IPS-18a (cell line): Measurements from ENCODE around the gene RAPGEF5.
A peak's percentile ranks its signal among the peaks of the same experiment; 100 is the strongest.

Experiments
- H3K27ac ChIP-seq: one replicate; pipeline ENCODE4 v1.5.1; 2013; ENCODE audit warnings: low read length
- H3K27me3 ChIP-seq: one replicate; pipeline ENCODE4 v1.6.1; 2013; ENCODE audit warnings: mild to moderate bottlenecking, low read length; ENCODE audit not compliant: control insufficient read depth, insufficient read depth
- H3K36me3 ChIP-seq: one replicate; pipeline ENCODE4 v1.6.1; 2013; ENCODE audit warnings: low read depth, low read length; ENCODE audit not compliant: control insufficient read depth
- H3K4me1 ChIP-seq: one replicate; pipeline ENCODE4 v1.6.1; 2013; ENCODE audit warnings: low read depth, low read length; ENCODE audit not compliant: control insufficient read depth
- H3K4me3 ChIP-seq: one replicate; pipeline ENCODE4 v1.5.1; 2013; ENCODE audit warnings: low read length
- H3K9ac ChIP-seq: one replicate; pipeline ENCODE4 v1.6.1; 2013; ENCODE audit warnings: mild to moderate bottlenecking, low read length, moderate library complexity
- H3K9me3 ChIP-seq: one replicate; pipeline ENCODE4 v1.6.1; 2013; ENCODE audit warnings: low read depth, low read length; ENCODE audit not compliant: control insufficient read depth

RAPGEF5 gene

GRCh38 chr7:22343612-22344011 lies 13.3 kb downstream of the RAPGEF5 start:
- Histone ChIP-seq H3K9me3 (no peaks in the 10 kb centered on the region), H3K27me3 (no peaks in the 10 kb centered on the region), H3K4me3 (no peak overlapping the region), H3K36me3 (no peaks in the 10 kb centered on the region), H3K4me1 (peaks cover 15% of the 10 kb centered on the region), H3K9ac (no peak overlapping the region), H3K27ac (no peak overlapping the region)

GRCh38 chr7:22343071-22343470 lies 13.9 kb downstream of the RAPGEF5 start:
- Histone ChIP-seq H3K4me1 (peaks cover 18% of the 10 kb centered on the region), H3K9me3 (no peaks in the 10 kb centered on the region), H3K9ac (no peak overlapping the region), H3K27ac (no peak overlapping the region), H3K27me3 (no peaks in the 10 kb centered on the region), H3K36me3 (no peaks in the 10 kb centered on the region), H3K4me3 (no peak overlapping the region)

GRCh38 chr7:22339725-22340390 lies 17.1 kb downstream of the RAPGEF5 start:
- H3K9me3 ChIP-seq, result no peaks in the 10 kb centered on the region
- H3K4me3 ChIP-seq, result no peak overlapping the region
- no peak overlapping the region for H3K27ac ChIP-seq
- H3K27me3 ChIP-seq, result no peaks in the 10 kb centered on the region
- no peaks in the 10 kb centered on the region for H3K36me3 ChIP-seq
- peaks cover 18% of the 10 kb centered on the region for H3K4me1 ChIP-seq
- no peak overlapping the region for H3K9ac ChIP-seq

GRCh38 chr7:22338877-22339276 lies 18.1 kb downstream of the RAPGEF5 start:
- H3K27ac ChIP-seq, result no peak overlapping the region
- H3K9ac ChIP-seq, result no peak overlapping the region
- no peak overlapping the region for H3K4me3 ChIP-seq
- H3K36me3 ChIP-seq, result no peaks in the 10 kb centered on the region
- H3K4me1 ChIP-seq, result peaks cover 23% of the 10 kb centered on the region
- no peaks in the 10 kb centered on the region for H3K27me3 ChIP-seq
- H3K9me3 ChIP-seq, result no peaks in the 10 kb centered on the region

- Histone ChIP-seq H3K9me3 (no peaks in the 10 kb centered on the region), H3K27ac (no peak overlapping the region), H3K27me3 (no peaks in the 10 kb centered on the region), H3K4me3 (no peak overlapping the region), H3K36me3 (no peaks in the 10 kb centered on the region), H3K4me1 (peaks cover 27% of the 10 kb centered on the region), H3K9ac (no peak overlapping the region)
These were observed 18.5 kb downstream of the RAPGEF5 start for GRCh38 chr7:22338411-22338810.

- Histone ChIP-seq H3K36me3 (no peaks in the 10 kb centered on the region), H3K27ac (no peak overlapping the region), H3K4me3 (no peak overlapping the region), H3K27me3 (no peaks in the 10 kb centered on the region), H3K9me3 (no peaks in the 10 kb centered on the region), H3K9ac (no peak overlapping the region), H3K4me1 (peaks cover 48% of the 10 kb centered on the region)
These were observed 23.2 kb downstream of the RAPGEF5 start for GRCh38 chr7:22333680-22334141.

- peaks cover 47% of the 10 kb centered on the region for H3K4me1 ChIP-seq
- no peak overlapping the region for H3K9ac ChIP-seq
- no peak overlapping the region for H3K4me3 ChIP-seq
- no peaks in the 10 kb centered on the region for H3K27me3 ChIP-seq
- peak overlapping the region; percentile 12 for H3K27ac ChIP-seq
- H3K36me3 ChIP-seq, result no peaks in the 10 kb centered on the region
- H3K9me3 ChIP-seq, result no peaks in the 10 kb centered on the region
These were observed 24.5 kb downstream of the RAPGEF5 start for GRCh38 chr7:22332461-22332870.

GRCh38 chr7:22331704-22332103 lies 25.2 kb downstream of the RAPGEF5 start:
- peak overlapping the region; percentile 13 for H3K4me3 ChIP-seq
- no peaks in the 10 kb centered on the region for H3K27me3 ChIP-seq
- H3K27ac ChIP-seq, result no peak overlapping the region
- no peaks in the 10 kb centered on the region for H3K9me3 ChIP-seq
- H3K4me1 ChIP-seq, result peaks cover 47% of the 10 kb centered on the region
- H3K36me3 ChIP-seq, result no peaks in the 10 kb centered on the region
- H3K9ac ChIP-seq, result no peak overlapping the region

GRCh38 chr7:22330903-22331302 lies 26.1 kb downstream of the RAPGEF5 start:
- Histone ChIP-seq H3K9me3 (no peaks in the 10 kb centered on the region), H3K27ac (no peak overlapping the region), H3K4me3 (no peak overlapping the region), H3K36me3 (no peaks in the 10 kb centered on the region), H3K27me3 (no peaks in the 10 kb centered on the region), H3K9ac (no peak overlapping the region), H3K4me1 (peaks cover 47% of the 10 kb centered on the region)

- Histone ChIP-seq H3K9me3 (no peaks in the 10 kb centered on the region), H3K4me3 (no peak overlapping the region), H3K36me3 (no peaks in the 10 kb centered on the region), H3K4me1 (peaks cover 47% of the 10 kb centered on the region), H3K9ac (no peak overlapping the region), H3K27me3 (no peaks in the 10 kb centered on the region), H3K27ac (no peak overlapping the region)
These were observed 27.0 kb downstream of the RAPGEF5 start for GRCh38 chr7:22329816-22330524.

GRCh38 chr7:22326181-22326580 lies 30.8 kb downstream of the RAPGEF5 start:
- no peak overlapping the region for H3K27ac ChIP-seq
- H3K4me1 ChIP-seq, result peaks cover 21% of the 10 kb centered on the region
- H3K9ac ChIP-seq, result no peak overlapping the region
- no peaks in the 10 kb centered on the region for H3K27me3 ChIP-seq
- H3K4me3 ChIP-seq, result no peak overlapping the region
- no peaks in the 10 kb centered on the region for H3K9me3 ChIP-seq
- no peaks in the 10 kb centered on the region for H3K36me3 ChIP-seq

GRCh38 chr7:22325671-22326070 lies 31.3 kb downstream of the RAPGEF5 start:
- no peaks in the 10 kb centered on the region for H3K9me3 ChIP-seq
- H3K4me1 ChIP-seq, result peaks cover 20% of the 10 kb centered on the region
- H3K27ac ChIP-seq, result no peak overlapping the region
- no peak overlapping the region for H3K9ac ChIP-seq
- H3K27me3 ChIP-seq, result no peaks in the 10 kb centered on the region
- no peaks in the 10 kb centered on the region for H3K36me3 ChIP-seq
- H3K4me3 ChIP-seq, result no peak overlapping the region
